ENCODE measurements around the gene SOCS1. TPM values are rescaled to one million over a fixed set of nuclear protein-coding genes. Genes with fewer than 3 reads are reported as not detected.

SOCS1 gene
- total and polyA plus RNA-seq, 2 of the 4 experiments (the other 2 are of a cell fraction) = 2.0 to 22.0 TPM

DNA sequence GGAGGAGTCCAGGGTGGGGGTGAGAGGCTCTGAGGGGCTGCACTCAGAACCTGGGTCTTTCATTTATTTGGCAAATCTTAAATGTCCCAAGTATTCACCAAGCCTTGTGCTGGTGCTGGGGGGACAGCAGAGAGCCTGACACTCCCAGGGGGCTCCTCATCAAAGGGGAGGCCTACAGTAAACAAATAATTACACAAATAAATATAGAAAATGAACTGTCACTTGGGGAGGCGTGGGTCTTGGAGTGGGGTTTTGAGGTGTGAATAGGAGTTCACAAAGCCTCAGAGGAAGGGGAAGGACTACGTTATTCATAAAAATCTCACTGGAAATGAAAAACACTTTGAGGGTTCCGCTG is 40.3 kb upstream of the SOCS1 start:
- DNase-seq = no peak
- H3K56ac ChIP-seq (ENCODE audit: extremely low read depth, insufficient read depth, low read length) = no peak overlapping the region
- H3K4me3 ChIP-seq (ENCODE audit: insufficient read depth, low read depth, low read length) = no peak overlapping the region
- ChIA-PET POLR2A (ENCODE audit: unreplicated experiment) (no interaction called here), CTCF (no interaction called here)
- no peak overlapping the region for H4K91ac ChIP-seq (ENCODE audit: insufficient read depth, low read depth, low read length)
- in situ Hi-C loops (cut with MboI; ENCODE audit: low sequenced_read_pairs) = no loop called here
- no peaks in the 10 kb centered on the region for H3K79me1 ChIP-seq (ENCODE audit: low read depth in 1 of 2, low read length in 2 of 2)
- H3K4ac ChIP-seq (ENCODE audit: low read depth, low read length) = no peak overlapping the region
- no peaks in the 10 kb centered on the region for H3K36me3 ChIP-seq (ENCODE audit: control insufficient read depth, insufficient read depth, low read length)
- no peak overlapping the region for H4K8ac ChIP-seq (ENCODE audit: low read depth in 2 of 2, low read length in 2 of 2)
- H3K4me1 ChIP-seq (ENCODE audit: control insufficient read depth, insufficient read depth, low read length) = peaks cover 10% of the 10 kb centered on the region
- no peak overlapping the region for H3K27ac ChIP-seq (ENCODE audit: insufficient read depth, low read length)
- H3K9me3 ChIP-seq (ENCODE audit: control insufficient read depth, insufficient read depth, low read length) = no peaks in the 10 kb centered on the region
- intact Hi-C loops (cut with micrococcal nuclease) = loop anchor here (5.0 kb wide), 1 partner anchor 56 kb away; no protein-coding TSS in a partner anchor
- H2AFZ ChIP-seq (replicated peaks; ENCODE audit: low read length, poor library complexity) = no peak overlapping the region
- no peaks in the 10 kb centered on the region for H3K27me3 ChIP-seq (ENCODE audit: control insufficient read depth, insufficient read depth, low read length)
- no peak overlapping the region for H3K18ac ChIP-seq (ENCODE audit: low read depth, low read length)
- no peak overlapping the region for H2BK20ac ChIP-seq (ENCODE audit: low read depth, low read length)
- no peak overlapping the region for H2AK5ac ChIP-seq (ENCODE audit: low read depth, low read length)
- ATAC-seq (ENCODE audit: low read depth) = no peak
- H2BK120ac ChIP-seq (ENCODE audit: low read depth, low read length) = no peak overlapping the region; the same call in 1 of the 2 replicates
- no peaks in the 10 kb centered on the region for H3K9me1 ChIP-seq (ENCODE audit: insufficient read depth, low read length)
- no peak overlapping the region for H2BK15ac ChIP-seq (ENCODE audit: low read depth, low read length)
- no peak overlapping the region for H3K23ac ChIP-seq (ENCODE audit: low read depth, low read length)
- H3K4me2 ChIP-seq (ENCODE audit: low read depth, low read length) = no peak overlapping the region
- TF ChIP-seq MXI1 (IDR thresholded peaks at IDR 0.05; ENCODE audit: borderline replicate concordance, low read depth, low read length) (no peak), CEBPB (IDR thresholded peaks at IDR 0.05; ENCODE audit: low read depth, low read length) (no peak), USF2 (IDR thresholded peaks at IDR 0.05; ENCODE audit: low read depth, low read length) (no peak), POLR2A (IDR thresholded peaks at IDR 0.05; ENCODE audit: low read depth, low read length) (no peak), RCOR1 (IDR thresholded peaks at IDR 0.05; ENCODE audit: insufficient replicate concordance, low read length) (no peak), SMC3 (IDR thresholded peaks at IDR 0.05; ENCODE audit: low read depth, low read length) (no peak)
- BruUV-seq (replicated peaks) = no TSS peak
- no peak overlapping the region for H2AK9ac ChIP-seq (replicated peaks; ENCODE audit: low read depth, low read length, poor library complexity)
- WGBS, 2 experiments (ENCODE audit: extremely low coverage in 2 of 2, insufficient read length in 1 of 2) = no CpG with 5 or more reads among the region's 3 CpGs
- H2BK5ac ChIP-seq (ENCODE audit: low read depth, low read length, poor library complexity, severe bottlenecking) = no peak overlapping the region
- H3K14ac ChIP-seq (replicated peaks; ENCODE audit: low read depth, low read length) = no peak overlapping the region
- H4K5ac ChIP-seq (ENCODE audit: low read depth, low read length) = no peak overlapping the region
- dilution Hi-C loops (cut with HindIII; ENCODE audit: low sequenced_read_pairs, unreplicated experiment) = no loop called here
- H3K9ac ChIP-seq (ENCODE audit: low read depth, low read length) = no peak overlapping the region
- no peaks in the 10 kb centered on the region for H4K20me1 ChIP-seq (ENCODE audit: insufficient read depth, low read length)

All from IMR-90 (cell line).